GM12878 (cell line): ENCODE measurements around the gene TRIM7. TPM values are rescaled to one million over a fixed set of nuclear protein-coding genes. Genes with fewer than 3 reads are reported as not detected.

Source experiments
- ATAC-seq: fragments of 200-7000 bp; cut with Tn5 transposase; 3 replicates; pipeline ENCODE4 v1.9.1; 2020; ENCODE audit warnings: mild to moderate bottlenecking, moderate library complexity
- BruUV-seq: library from RNA; stranded (reverse); fragments of 400-500 nt; replicated peaks from 2 replicates; lab custom pipeline; 2021; lab: Mats Ljungman, UMichigan
- CTCF ChIA-PET: fragments of 300-600 bp; sonication (Branson Sonifier 250); formaldehyde crosslinking; extraction: SDS; loops from one replicate; lab custom pipeline; 2021; ENCODE audit warnings: inconsistent platforms; lab: Yijun Ruan, JAX
- POLR2A ChIA-PET: fragments of 350-600 bp; formaldehyde crosslinking; extraction: SDS; loops from one replicate; lab custom pipeline; 2021; ENCODE audit warnings: inconsistent platforms; lab: Charles Lee
- RAD21 ChIA-PET: fragments of 300-600 bp; sonication (Branson Sonifier 250); formaldehyde crosslinking; loops from one replicate; lab custom pipeline; 2023; ENCODE audit warnings: antibody characterized with exemption; ENCODE audit not compliant: unreplicated experiment; lab: Charles Lee
- SMC1A ChIA-PET: fragments of 300-600 bp; sonication (Branson Sonifier 250); formaldehyde crosslinking; loops from one replicate; lab custom pipeline; 2023; ENCODE audit not compliant: unreplicated experiment, uncharacterized antibody; lab: Charles Lee
- DNase-seq: peaks from one replicate; pipeline ENCODE4 v3.0.0-alpha.2; 2011; ENCODE audit warnings: low read depth, low spot score
- FAIRE-seq: peaks from 3 replicates; lab custom pipeline; 2011; peaks lifted over from hg19 to GRCh38; lab: Jason Lieb, UNC
- H2AFZ ChIP-seq: 2 replicates; pipeline ENCODE4 v1.6.0; 2011; ENCODE audit warnings: low read depth, low read length, control low read depth; ENCODE audit not compliant: control insufficient read depth
- H3K27ac ChIP-seq: 2 replicates; pipeline ENCODE4 v1.5.1; 2011; ENCODE audit warnings: control low read depth; ENCODE audit not compliant: control insufficient read depth, insufficient read depth
- H3K27me3 ChIP-seq, 2 experiments: replicated peaks in 1 of 2; 2 replicates each; pipeline versions ENCODE4 v1.6.0 to v1.6.1; 2011; ENCODE audit warnings: low read length in 1 of 2; ENCODE audit not compliant: control insufficient read depth in 2 of 2, insufficient read depth in 2 of 2
- H3K36me3 ChIP-seq, 2 experiments: 2 replicates each; pipeline ENCODE4 v1.5.1; 2011; ENCODE audit warnings: low read length in 1 of 2; ENCODE audit not compliant: control insufficient read depth in 2 of 2, insufficient read depth in 2 of 2
- H3K4me1 ChIP-seq: 2 replicates; pipeline ENCODE4 v1.6.1; 2011; ENCODE audit warnings: mild to moderate bottlenecking, low read length, moderate library complexity, mixed read lengths; ENCODE audit not compliant: control insufficient read depth, insufficient read depth
- H3K4me2 ChIP-seq: 2 replicates; pipeline ENCODE4 v1.6.0; 2011; ENCODE audit warnings: control low read depth; ENCODE audit not compliant: control insufficient read depth, insufficient read depth
- H3K4me3 ChIP-seq: fragments of 200-600 bp; sonication (generic); 2 replicates; pipeline ENCODE4 v1.5.1; 2016
- H3K79me2 ChIP-seq: 2 replicates; pipeline ENCODE4 v1.6.0; 2011; ENCODE audit warnings: low read length; ENCODE audit not compliant: control insufficient read depth, insufficient read depth
- H3K9ac ChIP-seq: 2 replicates; pipeline ENCODE4 v1.8.0; 2011; ENCODE audit warnings: low read length, control low read depth, mixed read lengths; ENCODE audit not compliant: control insufficient read depth, insufficient read depth
- H3K9me3 ChIP-seq: replicated peaks from 3 replicates; pipeline ENCODE4 v1.5.1; 2011; ENCODE audit warnings: mild to moderate bottlenecking, low read length; ENCODE audit not compliant: control insufficient read depth, insufficient read depth
- H4K20me1 ChIP-seq: 2 replicates; pipeline ENCODE4 v1.6.0; 2011; ENCODE audit not compliant: control insufficient read depth, insufficient read depth
- CBX3 ChIP-seq: fragments of 200-600 bp; sonication (generic); IDR thresholded peaks from 2 replicates; pipeline ENCODE4 v1.6.1; 2016; ENCODE audit warnings: low read depth, borderline replicate concordance
- CREB1 ChIP-seq: IDR thresholded peaks from 2 replicates; pipeline ENCODE4 v1.6.1; 2012; ENCODE audit warnings: low read depth, mild to moderate bottlenecking, inconsistent platforms
- CREM ChIP-seq: IDR thresholded peaks from 2 replicates; pipeline ENCODE4 v1.6.1; 2014; ENCODE audit warnings: antibody characterized with exemption, low read depth
- DPF2 ChIP-seq: fragments of 450-650 bp; IDR thresholded peaks from 2 replicates; pipeline ENCODE4 v1.6.1; 2017; ENCODE audit warnings: mild to moderate bottlenecking
- EGR1 ChIP-seq, 2 experiments: IDR thresholded peaks; 1 replicate in 1 of 2; 2 replicates in 1 of 2; pipeline ENCODE4 v1.6.1; 2011 to 2012; ENCODE audit warnings: low read depth in 2 of 2, low read length in 2 of 2, borderline replicate concordance in 1 of 2, mild to moderate bottlenecking in 1 of 2, moderate library complexity in 1 of 2
- HDGF ChIP-seq: fragments of 450-650 bp; IDR thresholded peaks from 2 replicates; pipeline ENCODE4 v1.6.1; 2016; ENCODE audit warnings: antibody characterized with exemption
- JUNB ChIP-seq: IDR thresholded peaks from 2 replicates; pipeline ENCODE4 v1.6.1; 2016; ENCODE audit warnings: antibody characterized with exemption, mild to moderate bottlenecking
- NR2C1 ChIP-seq: fragments of 450-650 bp; IDR thresholded peaks from 2 replicates; pipeline ENCODE4 v1.6.1; 2017; ENCODE audit warnings: antibody characterized with exemption, mild to moderate bottlenecking, moderate library complexity
- NR2F1 ChIP-seq: fragments of 450-650 bp; conservative IDR thresholded peaks from 2 replicates; pipeline ENCODE4 v1.6.1; 2017; ENCODE audit warnings: mild to moderate bottlenecking
- POLR2A ChIP-seq: IDR thresholded peaks from 2 replicates; pipeline ENCODE4 v1.6.1; 2011; ENCODE audit warnings: low read depth, mild to moderate bottlenecking, low read length
- POLR2AphosphoS2 ChIP-seq: IDR thresholded peaks from 2 replicates; pipeline ENCODE4 v1.6.1; 2011; ENCODE audit warnings: low read depth, mild to moderate bottlenecking, low read length, improper control_type of control experiment, moderate library complexity
- POLR2AphosphoS5 ChIP-seq: IDR thresholded peaks from 2 replicates; pipeline ENCODE4 v1.6.1; 2011; ENCODE audit warnings: mild to moderate bottlenecking, low read length, inconsistent platforms
- SIN3A ChIP-seq: IDR thresholded peaks from 2 replicates; pipeline ENCODE4 v1.6.1; 2012; ENCODE audit warnings: low read depth, low read length, improper control_type of control experiment
- SPI1 ChIP-seq: IDR thresholded peaks from 2 replicates; pipeline ENCODE4 v1.6.1; 2011; ENCODE audit warnings: low read depth, mild to moderate bottlenecking, low read length, moderate library complexity, borderline replicate concordance; ENCODE audit not compliant: insufficient read depth
- SREBF1 ChIP-seq: IDR thresholded peaks from 2 replicates; pipeline ENCODE4 v1.6.1; 2012; ENCODE audit warnings: mild to moderate bottlenecking, low read length
- ZNF384 ChIP-seq: IDR thresholded peaks from 2 replicates; pipeline ENCODE4 v1.6.1; 2012; ENCODE audit warnings: low read depth, mild to moderate bottlenecking, low read length, improper control_type of control experiment, borderline replicate concordance
- WGBS: methylation state at CpG from one replicate; pipeline ENCODE4 v1.1.6; 2016; ENCODE audit warnings: low lambda C conversion rate; ENCODE audit not compliant: insufficient replicate concordance, insufficient coverage; ENCODE audit errors: missing lambda C conversion rate; 5-methylcytosine and 5-hydroxymethylcytosine counted together
- in situ Hi-C: fragments of 300-500 bp; cut with MboI; formaldehyde crosslinking; loops from 9 replicates; pipeline ENCODE4 v1.14.3; 2018; ENCODE audit warnings: mixed read lengths
- intact Hi-C: fragments of 100-400 bp; cut with micrococcal nuclease; formaldehyde crosslinking; loops from one replicate; pipeline ENCODE4 v1.14.2; 2022; ENCODE audit not compliant: unreplicated experiment
- polyA plus RNA-seq, 11 experiments: library from polyadenylated mRNA; depleted of rRNA in 4 of 11; unstranded in 6 of 11; stranded (reverse) in 5 of 11; fragments of >200 nt; fragmentation: Nextera tagmentation in 4 of 11; fragmentation: Illumina TruSeq in 1 of 11; extraction: Ambion mirVana in 4 of 11; extraction: Trizol in 1 of 11; gene quantifications; 1 replicate in 1 of 11; 2 replicates in 10 of 11; pipeline versions ENCODE4 v1.2.1 to v1.2.3, GENCODE V29; 2011 to 2016; ENCODE audit warnings: inconsistent platforms in 2 of 11, missing spikeins in 2 of 11, low read depth in 1 of 11
- total RNA-seq, 4 experiments: library from RNA; depleted of rRNA in 3 of 4; stranded (reverse); fragments of >200 nt in 3 of 4; fragmentation: Illumina TruSeq in 1 of 4; extraction: Trizol in 1 of 4; gene quantifications; 2 replicates each; pipeline versions ENCODE4 v1.2.1 to v1.2.3, GENCODE V29; 2013 to 2021
- TF ChIP-seq, protein P1 (sequence below): fragments of 450-650 bp; IDR thresholded peaks from 2 replicates; pipeline ENCODE4 v1.6.1; 2018; ENCODE audit warnings: mild to moderate bottlenecking, low read depth, moderate library complexity; ENCODE audit not compliant: partially characterized antibody
- TF ChIP-seq, protein P2 (sequence below): fragments of 450-650 bp; formaldehyde crosslinking; IDR thresholded peaks from 2 replicates; pipeline ENCODE4 v1.4.0; 2020; ENCODE audit warnings: mild to moderate bottlenecking, moderate library complexity

The TRIM7 gene
- total and polyA plus RNA-seq, 10 of the 15 experiments (the other 5 are each of a cell fraction or from before 2014, with no cell fraction given) = 0.02 to 1.6 (median 0.41) TPM

DNA sequence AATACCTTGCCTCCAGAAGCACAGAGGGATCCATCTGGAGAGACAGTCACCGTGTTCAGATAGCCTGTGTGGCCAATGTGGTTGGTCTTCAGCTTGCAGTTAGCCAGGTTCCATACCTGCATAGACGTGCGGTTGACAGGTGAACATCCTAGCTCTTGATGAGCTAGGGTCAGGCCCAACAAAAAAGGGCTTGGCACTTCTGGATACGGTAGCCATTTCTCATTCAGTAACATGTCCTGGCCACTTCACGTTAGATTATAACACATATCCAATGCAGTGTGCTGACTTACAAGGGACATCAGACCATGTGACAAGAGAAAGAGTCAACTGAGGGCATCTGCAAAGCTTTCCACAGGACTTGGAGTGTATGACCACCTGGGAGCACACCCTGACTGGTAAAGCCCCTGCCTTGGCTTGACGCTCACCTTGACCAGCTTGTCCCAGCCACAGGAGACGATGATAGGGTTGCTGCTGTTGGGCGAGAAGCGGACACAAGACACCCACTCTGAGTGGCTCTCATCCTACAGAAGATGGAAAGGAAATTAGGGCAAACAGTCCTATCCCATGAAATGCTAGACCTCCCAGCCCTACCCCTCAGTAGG is 34.2 kb upstream of the TRIM7 start:
- peaks cover 47 to 52% of the 10 kb centered on the region in 2 experiments for H3K36me3 ChIP-seq
- H3K4me2 ChIP-seq = peak overlapping the region; percentile 15; the same call in 1 of the 2 replicates
- H3K27me3 ChIP-seq = no peaks in the 10 kb centered on the region
- DNase-seq (no peak), ATAC-seq (no peak), FAIRE-seq (no peak)
- CTCF ChIA-PET = interaction anchor here (0.6 to 1.8 kb wide), 3 partner anchors 10 to 44 kb away, joined by 3 to 6 read pairs (median 3); no protein-coding TSS in a partner anchor
- RAD21 ChIA-PET = interaction anchor here (0.6 kb wide), 1 partner anchor 23 kb away, joined by 3 read pairs; no protein-coding TSS in a partner anchor
- BruUV-seq = no TSS peak
- H3K9me3 ChIP-seq = no peaks in the 10 kb centered on the region
- H3K9ac ChIP-seq = no peak overlapping the region
- in situ Hi-C loops = no loop called here
- H3K4me1 ChIP-seq = peaks cover 11% of the 10 kb centered on the region
- TF ChIP-seq ZNF384 (no peak), POLR2AphosphoS5 (peak; percentile 59; the same call in 1 of the 2 replicates), POLR2AphosphoS2 (0 out of 2 replicates have a peak, but pooled peaks have one; percentile 13), HDGF (no peak), SPI1 (no peak), CBX3 (no peak), NR2F1 (no peak), CREM (no peak), NR2C1 (no peak), SREBF1 (no peak), JUNB (no peak), DPF2 (no peak), EGR1 (IDR thresholded peaks at IDR 0.05; ENCODE audit: borderline replicate concordance in 1 of 2, low read depth in 2 of 2, low read length in 2 of 2) (no peak), SIN3A (no peak), CREB1 (no peak), POLR2A (peak; percentile 48)
- TF ChIP-seq, protein P1, sequence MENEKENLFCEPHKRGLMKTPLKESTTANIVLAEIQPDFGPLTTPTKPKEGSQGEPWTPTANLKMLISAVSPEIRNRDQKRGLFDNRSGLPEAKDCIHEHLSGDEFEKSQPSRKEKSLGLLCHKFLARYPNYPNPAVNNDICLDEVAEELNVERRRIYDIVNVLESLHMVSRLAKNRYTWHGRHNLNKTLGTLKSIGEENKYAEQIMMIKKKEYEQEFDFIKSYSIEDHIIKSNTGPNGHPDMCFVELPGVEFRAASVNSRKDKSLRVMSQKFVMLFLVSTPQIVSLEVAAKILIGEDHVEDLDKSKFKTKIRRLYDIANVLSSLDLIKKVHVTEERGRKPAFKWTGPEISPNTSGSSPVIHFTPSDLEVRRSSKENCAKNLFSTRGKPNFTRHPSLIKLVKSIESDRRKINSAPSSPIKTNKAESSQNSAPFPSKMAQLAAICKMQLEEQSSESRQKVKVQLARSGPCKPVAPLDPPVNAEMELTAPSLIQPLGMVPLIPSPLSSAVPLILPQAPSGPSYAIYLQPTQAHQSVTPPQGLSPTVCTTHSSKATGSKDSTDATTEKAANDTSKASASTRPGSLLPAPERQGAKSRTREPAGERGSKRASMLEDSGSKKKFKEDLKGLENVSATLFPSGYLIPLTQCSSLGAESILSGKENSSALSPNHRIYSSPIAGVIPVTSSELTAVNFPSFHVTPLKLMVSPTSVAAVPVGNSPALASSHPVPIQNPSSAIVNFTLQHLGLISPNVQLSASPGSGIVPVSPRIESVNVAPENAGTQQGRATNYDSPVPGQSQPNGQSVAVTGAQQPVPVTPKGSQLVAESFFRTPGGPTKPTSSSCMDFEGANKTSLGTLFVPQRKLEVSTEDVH = no peak
- TF ChIP-seq, protein P2, sequence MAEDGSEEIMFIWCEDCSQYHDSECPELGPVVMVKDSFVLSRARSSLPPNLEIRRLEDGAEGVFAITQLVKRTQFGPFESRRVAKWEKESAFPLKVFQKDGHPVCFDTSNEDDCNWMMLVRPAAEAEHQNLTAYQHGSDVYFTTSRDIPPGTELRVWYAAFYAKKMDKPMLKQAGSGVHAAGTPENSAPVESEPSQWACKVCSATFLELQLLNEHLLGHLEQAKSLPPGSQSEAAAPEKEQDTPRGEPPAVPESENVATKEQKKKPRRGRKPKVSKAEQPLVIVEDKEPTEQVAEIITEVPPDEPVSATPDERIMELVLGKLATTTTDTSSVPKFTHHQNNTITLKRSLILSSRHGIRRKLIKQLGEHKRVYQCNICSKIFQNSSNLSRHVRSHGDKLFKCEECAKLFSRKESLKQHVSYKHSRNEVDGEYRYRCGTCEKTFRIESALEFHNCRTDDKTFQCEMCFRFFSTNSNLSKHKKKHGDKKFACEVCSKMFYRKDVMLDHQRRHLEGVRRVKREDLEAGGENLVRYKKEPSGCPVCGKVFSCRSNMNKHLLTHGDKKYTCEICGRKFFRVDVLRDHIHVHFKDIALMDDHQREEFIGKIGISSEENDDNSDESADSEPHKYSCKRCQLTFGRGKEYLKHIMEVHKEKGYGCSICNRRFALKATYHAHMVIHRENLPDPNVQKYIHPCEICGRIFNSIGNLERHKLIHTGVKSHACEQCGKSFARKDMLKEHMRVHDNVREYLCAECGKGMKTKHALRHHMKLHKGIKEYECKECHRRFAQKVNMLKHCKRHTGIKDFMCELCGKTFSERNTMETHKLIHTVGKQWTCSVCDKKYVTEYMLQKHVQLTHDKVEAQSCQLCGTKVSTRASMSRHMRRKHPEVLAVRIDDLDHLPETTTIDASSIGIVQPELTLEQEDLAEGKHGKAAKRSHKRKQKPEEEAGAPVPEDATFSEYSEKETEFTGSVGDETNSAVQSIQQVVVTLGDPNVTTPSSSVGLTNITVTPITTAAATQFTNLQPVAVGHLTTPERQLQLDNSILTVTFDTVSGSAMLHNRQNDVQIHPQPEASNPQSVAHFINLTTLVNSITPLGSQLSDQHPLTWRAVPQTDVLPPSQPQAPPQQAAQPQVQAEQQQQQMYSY (CRISPR knock-in tag) = no peak
- H3K79me2 ChIP-seq = peaks cover 58% of the 10 kb centered on the region
- peak overlapping the region; percentile 18; the same call in 1 of the 2 replicates for H3K4me3 ChIP-seq
- WGBS = 88% methylated on average over 9 of the region's 9 CpGs
- SMC1A ChIA-PET = interaction anchor here (0.8 to 1.1 kb wide), 3 partner anchors 9 to 21 kb away, joined by 3 read pairs; no protein-coding TSS in a partner anchor
- no peak overlapping the region for H3K27ac ChIP-seq
- H4K20me1 ChIP-seq = peaks cover 17% of the 10 kb centered on the region
- intact Hi-C loops = no loop called here
- H2AFZ ChIP-seq = no peak overlapping the region
- POLR2A ChIA-PET = interaction anchor here (0.9 to 1.2 kb wide), 3 partner anchors 11 to 38 kb away, joined by 3 to 4 read pairs (median 4); no protein-coding TSS in a partner anchor
